Loucy (cell line): Measurements from ENCODE around the gene PCGF1.

Source experiments
- EZH2phosphoT487 ChIP-seq: fragments of 200-600 bp; IDR thresholded peaks from 2 replicates; pipeline ENCODE4 v1.6.1; 2018; ENCODE audit warnings: antibody characterized with exemption, mild to moderate bottlenecking, moderate library complexity, borderline replicate concordance
- TF ChIP-seq, protein P1 (sequence below): fragments of 200-600 bp; sonication (generic); conservative IDR thresholded peaks from 2 replicates; pipeline ENCODE4 v1.5.1; 2014; ENCODE audit warnings: mild to moderate bottlenecking, antibody characterized with exemption, low read length

DNA sequence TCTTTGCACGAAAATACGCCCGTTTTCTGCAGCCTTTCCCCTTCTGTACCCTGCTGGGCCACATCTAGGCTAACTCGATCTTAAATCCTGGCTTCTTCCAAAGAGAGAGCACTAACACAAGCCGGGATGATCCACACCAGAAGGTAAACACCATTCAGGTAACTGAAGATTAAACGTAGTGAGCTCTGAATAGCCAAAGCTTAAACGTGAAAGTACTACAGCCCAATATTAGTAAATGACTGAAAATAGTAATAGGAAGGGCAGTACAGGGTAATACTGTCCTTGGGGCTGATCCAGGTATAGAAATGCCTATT, 34.6 kb downstream of the PCGF1 start:
- TF ChIP-seq, protein P1, sequence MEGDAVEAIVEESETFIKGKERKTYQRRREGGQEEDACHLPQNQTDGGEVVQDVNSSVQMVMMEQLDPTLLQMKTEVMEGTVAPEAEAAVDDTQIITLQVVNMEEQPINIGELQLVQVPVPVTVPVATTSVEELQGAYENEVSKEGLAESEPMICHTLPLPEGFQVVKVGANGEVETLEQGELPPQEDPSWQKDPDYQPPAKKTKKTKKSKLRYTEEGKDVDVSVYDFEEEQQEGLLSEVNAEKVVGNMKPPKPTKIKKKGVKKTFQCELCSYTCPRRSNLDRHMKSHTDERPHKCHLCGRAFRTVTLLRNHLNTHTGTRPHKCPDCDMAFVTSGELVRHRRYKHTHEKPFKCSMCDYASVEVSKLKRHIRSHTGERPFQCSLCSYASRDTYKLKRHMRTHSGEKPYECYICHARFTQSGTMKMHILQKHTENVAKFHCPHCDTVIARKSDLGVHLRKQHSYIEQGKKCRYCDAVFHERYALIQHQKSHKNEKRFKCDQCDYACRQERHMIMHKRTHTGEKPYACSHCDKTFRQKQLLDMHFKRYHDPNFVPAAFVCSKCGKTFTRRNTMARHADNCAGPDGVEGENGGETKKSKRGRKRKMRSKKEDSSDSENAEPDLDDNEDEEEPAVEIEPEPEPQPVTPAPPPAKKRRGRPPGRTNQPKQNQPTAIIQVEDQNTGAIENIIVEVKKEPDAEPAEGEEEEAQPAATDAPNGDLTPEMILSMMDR = no peak
- TF ChIP-seq EZH2phosphoT487 = no peak
